ENCODE results near the gene MPC2.
"Not testable (repeated sequence)": the region's sequence is repeated elsewhere in the genome, so short reads cannot be mapped to it uniquely, and the experiment has no call there.

Gene MPC2

GRCh38 chr1:167904652-167905130, 32.2 kb downstream of the MPC2 start:
- no peak for DNase-seq (ENCODE audit: low read depth)

- no peak for DNase-seq (ENCODE audit: low read depth)
These were observed 36.0 kb downstream of the MPC2 start for GRCh38 chr1:167900907-167901306.

- DNase-seq (ENCODE audit: low read depth) = no peak
These were observed 37.6 kb downstream of the MPC2 start for GRCh38 chr1:167899253-167899681.

- no peak for DNase-seq (ENCODE audit: low read depth)
These were observed 38.2 kb downstream of the MPC2 start for GRCh38 chr1:167898578-167899222.

- no peak for DNase-seq (ENCODE audit: low read depth)
These were observed 43.1 kb downstream of the MPC2 start for GRCh38 chr1:167893798-167894197.

- DNase-seq (ENCODE audit: low read depth) = no peak
These were observed 46.5 kb downstream of the MPC2 start for GRCh38 chr1:167890400-167890799.

- DNase-seq (ENCODE audit: low read depth) = not testable (repeated sequence)
These were observed 49.7 kb downstream of the MPC2 start for GRCh38 chr1:167887187-167887586.

GRCh38 chr1:167882376-167882775, 54.5 kb downstream of the MPC2 start:
- DNase-seq (ENCODE audit: low read depth) = no peak

- no peak for DNase-seq (ENCODE audit: low read depth)
These were observed 55.1 kb downstream of the MPC2 start for GRCh38 chr1:167881786-167882185.

GRCh38 chr1:167881069-167881468, 55.8 kb downstream of the MPC2 start:
- DNase-seq (ENCODE audit: low read depth) = no peak

- DNase-seq (ENCODE audit: low read depth) = no peak
These were observed 56.3 kb downstream of the MPC2 start for GRCh38 chr1:167880580-167881021.

GRCh38 chr1:167879508-167879907, 57.4 kb downstream of the MPC2 start:
- DNase-seq (ENCODE audit: low read depth) = no peak

GRCh38 chr1:167878372-167879160, 58.3 kb downstream of the MPC2 start:
- DNase-seq (ENCODE audit: low read depth) = no peak

- no peak for DNase-seq (ENCODE audit: low read depth)
These were observed 60.2 kb downstream of the MPC2 start for GRCh38 chr1:167876597-167877175.

GRCh38 chr1:167871331-167871730, 65.5 kb downstream of the MPC2 start:
- no peak for DNase-seq (ENCODE audit: low read depth)

GRCh38 chr1:167869157-167870001, 67.5 kb downstream of the MPC2 start:
- DNase-seq (ENCODE audit: low read depth) = not testable (repeated sequence)

- DNase-seq (ENCODE audit: low read depth) = not testable (repeated sequence)
These were observed 70.0 kb downstream of the MPC2 start for GRCh38 chr1:167866739-167867414.
